HG02870 (cell line): Measurements from ENCODE around the gene PCBP3.
"Not testable (repeated sequence)": the region's sequence is repeated elsewhere in the genome, so short reads cannot be mapped to it uniquely, and the experiment has no call there.

Source experiments
- ATAC-seq: cut with Tn5 transposase; IDR thresholded peaks from one replicate; pipeline ENCODE4 v1.9.1; 2021; ENCODE audit warnings: mild to moderate bottlenecking, moderate library complexity; ENCODE audit not compliant: unreplicated experiment

PCBP3 gene

DNA sequence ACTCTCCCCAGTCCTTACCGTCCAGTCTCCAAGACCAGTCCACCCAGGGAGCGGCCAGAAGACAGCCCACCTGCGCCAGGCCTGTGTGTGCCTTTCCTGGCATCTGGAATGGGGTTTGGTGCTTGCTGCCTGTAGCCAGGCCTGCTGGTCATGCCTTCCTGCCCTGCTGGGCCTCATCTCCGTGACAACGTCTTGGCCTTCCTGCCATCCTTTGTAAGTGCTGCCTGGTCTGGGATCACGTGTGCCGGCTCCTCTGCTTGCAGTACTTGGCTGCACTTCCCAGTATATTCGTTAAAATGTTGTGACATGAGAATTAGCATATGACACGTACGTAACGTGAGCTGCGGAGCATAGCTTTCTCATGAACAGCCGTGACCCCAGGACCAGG lies 192.7 kb downstream of the PCBP3 start:
- no peak for ATAC-seq

DNA sequence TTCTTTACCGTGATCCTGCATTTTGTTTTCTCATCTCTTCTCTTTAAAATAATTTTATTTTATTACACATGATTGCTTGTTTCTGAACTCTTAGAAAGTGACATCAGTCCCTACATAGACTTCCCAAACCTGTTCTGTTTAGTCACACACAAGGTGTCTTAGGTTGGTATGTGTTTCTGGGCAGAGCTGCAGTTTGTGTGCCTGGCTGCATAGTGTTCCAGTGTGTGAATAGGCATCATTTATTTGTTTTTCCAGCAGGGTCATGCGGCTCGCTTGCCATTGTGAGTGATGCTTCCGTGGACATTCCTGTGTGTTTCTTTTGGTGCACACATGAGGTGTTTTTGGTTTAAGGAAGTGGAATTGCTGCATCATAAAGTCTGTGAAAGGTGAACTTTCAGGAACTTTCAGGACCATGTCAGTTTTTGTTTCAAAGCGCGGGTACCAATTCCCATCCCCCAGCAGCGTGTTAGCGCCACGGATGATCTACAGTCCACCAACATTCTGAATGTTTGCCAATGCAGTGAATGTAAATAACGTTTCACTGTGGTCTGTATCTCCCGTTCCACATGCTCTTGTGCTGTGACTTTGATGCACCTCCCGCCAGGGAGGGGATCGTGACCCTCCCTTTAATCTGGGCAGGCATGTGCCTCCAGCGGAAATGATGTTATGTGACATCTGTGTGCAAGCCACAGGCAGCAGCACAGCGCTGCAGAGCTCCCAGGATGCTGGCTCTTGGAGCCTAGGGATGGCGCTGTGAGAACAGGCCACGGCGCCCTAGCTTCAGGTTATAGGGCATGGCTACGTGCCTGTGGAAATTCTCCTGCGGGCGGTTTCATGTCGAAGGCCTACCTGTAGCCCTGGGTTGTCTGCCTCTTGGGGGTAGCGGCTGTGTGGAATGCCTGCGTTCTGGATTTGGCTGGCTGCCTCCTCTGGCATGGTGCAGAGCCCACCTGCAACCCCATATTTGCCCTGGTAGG lies 193.5 kb downstream of the PCBP3 start:
- ATAC-seq = no peak

DNA sequence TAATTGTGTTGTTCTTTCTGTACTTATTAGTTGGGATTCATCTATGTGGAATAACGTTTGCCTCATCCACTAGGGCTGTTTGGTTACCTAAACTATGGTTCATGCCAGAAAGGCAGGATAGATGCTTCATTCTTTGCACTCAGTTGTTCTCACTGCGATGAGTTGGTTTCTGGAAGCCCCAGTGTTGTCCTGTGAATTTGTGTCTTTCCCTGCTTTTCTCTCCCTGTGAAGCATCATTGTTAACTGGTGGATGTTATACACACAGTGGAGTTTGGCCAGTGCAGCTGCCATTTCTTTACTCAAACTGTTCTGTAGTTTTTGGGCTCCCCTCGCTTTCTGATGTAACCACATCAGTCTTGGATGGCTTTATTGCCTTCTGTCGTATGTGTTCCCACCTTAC lies 194.4 kb downstream of the PCBP3 start:
- no peak for ATAC-seq

GRCh38 chr21:45838634-45839033 lies 195.1 kb downstream of the PCBP3 start:
- no peak for ATAC-seq

GRCh38 chr21:45839274-45839673 lies 195.7 kb downstream of the PCBP3 start:
- ATAC-seq = no peak

GRCh38 chr21:45841033-45841432 lies 197.5 kb downstream of the PCBP3 start:
- no peak for ATAC-seq

- ATAC-seq = no peak
Measured at GRCh38 chr21:45843426-45843825, 199.9 kb downstream of the PCBP3 start.

GRCh38 chr21:45844181-45844580 lies 200.7 kb downstream of the PCBP3 start:
- no peak for ATAC-seq

DNA sequence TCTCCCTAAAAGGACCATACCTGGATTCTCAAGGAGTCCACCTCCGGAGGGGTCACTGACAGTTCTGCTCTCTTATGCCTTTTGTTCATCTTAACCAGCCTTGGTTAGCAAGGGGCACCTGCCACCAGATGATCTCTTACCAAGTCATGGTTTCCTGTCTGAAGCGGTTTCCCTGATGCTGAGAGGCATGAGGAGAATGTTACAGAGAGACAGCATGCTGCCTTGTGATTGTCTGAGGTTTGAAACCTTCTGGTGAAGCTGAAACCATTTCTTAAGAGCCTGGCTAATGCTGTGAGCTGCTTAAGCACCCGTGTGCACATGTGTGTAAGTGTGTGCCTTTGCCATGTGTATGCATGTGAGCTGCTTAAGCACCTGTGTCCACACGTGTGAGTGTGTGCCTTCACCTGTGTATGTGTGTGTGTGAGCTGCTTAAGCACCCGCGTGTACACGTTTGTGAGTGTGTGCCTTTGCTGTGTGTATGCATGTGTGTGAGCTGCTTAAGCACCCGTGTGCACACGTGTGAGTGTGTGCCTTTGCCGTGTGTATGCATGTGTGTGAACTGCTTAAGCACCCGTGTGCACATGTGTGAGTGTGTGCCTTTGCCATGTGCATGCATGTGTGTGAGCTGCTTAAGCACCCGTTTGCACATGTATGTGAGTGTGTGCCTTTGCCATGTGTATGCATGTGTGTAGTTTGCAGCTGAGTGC lies 201.7 kb downstream of the PCBP3 start:
- no peak for ATAC-seq

DNA sequence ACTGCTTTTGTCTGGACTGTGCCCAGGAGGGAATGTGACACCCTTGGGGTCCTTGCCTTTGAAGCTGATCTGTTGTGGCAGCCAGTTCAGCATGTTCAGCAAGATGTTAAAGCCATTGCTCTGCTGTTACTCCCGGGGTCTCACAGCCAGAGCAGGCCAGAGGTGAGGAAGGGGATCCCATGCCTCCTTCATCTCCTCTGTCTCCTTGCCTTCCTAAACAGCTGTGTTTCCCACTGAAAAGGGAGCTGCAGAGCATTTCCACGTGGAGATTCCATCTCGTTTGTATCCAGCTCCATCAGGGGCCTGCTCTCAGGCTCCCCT lies 202.2 kb downstream of the PCBP3 start:
- no peak for ATAC-seq

DNA sequence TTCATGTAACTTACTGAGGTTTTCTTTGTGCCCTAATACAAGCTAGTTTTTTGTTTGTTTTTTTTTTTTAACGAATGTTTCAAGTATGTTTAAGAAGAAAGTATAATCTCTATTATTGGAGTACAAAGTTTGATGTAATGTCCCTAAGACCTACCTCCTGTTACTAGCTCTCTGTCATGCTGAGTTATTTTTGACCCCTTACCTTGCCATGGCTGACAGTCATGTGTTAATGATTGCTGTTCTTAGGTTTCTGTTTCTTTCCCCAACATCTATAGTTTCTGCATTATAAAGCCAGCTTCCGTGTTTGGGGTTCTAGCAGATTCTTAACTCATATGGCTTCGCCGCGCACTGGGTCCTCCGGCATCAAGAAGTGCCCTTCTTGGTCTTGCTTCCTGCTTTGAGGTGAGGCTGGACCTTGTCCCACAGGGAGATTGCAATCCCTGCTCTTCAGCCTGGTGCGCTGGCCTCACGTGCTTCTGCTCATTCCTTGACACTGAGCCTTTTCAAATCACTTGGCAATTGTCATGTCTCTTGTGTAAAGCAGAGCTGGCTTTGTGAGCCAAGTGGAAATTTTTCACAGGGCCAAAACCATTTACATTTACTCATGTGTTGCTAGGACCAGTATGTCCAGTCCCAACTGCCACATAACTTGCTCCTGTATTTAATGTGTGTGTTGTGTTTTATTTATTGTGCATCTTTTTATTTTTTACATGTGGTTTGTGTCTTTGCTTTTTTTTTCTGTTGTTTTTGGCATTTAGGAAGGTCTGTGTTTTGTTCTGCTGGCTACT lies 203.0 kb downstream of the PCBP3 start:
- no peak for ATAC-seq

GRCh38 chr21:45847870-45848269 lies 204.3 kb downstream of the PCBP3 start:
- no peak for ATAC-seq

DNA sequence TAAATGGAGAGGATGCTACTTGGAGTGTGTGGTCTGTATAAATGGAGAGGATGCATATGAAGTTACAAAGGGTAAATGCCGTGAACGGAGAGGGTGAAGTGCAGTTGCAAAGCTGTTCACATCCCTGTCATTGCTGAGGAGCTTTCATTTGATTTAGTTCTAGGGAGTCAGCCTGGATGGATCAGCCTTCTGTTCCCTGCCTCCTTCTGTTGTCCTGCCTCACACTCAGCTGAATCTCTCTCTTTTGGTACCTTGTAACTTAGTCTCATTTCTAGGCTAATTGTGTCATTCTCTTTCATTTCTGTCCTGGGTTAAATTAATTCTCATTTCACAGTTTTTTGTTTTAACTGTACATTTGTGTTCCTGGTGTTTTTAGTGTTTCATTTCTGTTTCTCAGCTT lies 204.8 kb downstream of the PCBP3 start:
- no peak for ATAC-seq

GRCh38 chr21:45848805-45849204 lies 205.3 kb downstream of the PCBP3 start:
- no peak for ATAC-seq

GRCh38 chr21:45849651-45850050 lies 206.1 kb downstream of the PCBP3 start:
- ATAC-seq = no peak

DNA sequence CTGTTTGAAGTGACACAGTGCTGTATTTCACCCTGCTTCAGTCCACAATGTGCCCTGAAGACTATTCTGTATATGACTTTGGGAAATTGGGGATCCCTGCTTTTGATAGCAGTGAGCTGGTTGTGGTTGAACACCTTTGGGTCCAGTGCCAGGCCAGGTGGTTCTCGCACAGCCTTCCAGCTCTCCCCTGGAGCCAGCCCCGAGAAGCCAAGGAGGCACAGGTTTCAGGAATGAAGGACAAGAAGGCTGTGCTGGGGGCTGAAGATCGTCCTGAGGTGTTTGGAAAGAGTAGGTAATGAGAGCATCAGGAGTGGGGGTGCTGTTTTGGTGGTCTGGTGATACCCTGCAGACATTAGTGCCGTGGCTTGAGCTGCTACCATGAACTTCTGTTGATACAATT lies 206.7 kb downstream of the PCBP3 start:
- ATAC-seq = no peak

GRCh38 chr21:45852386-45852785 lies 208.9 kb downstream of the PCBP3 start:
- ATAC-seq = not testable (repeated sequence)

DNA sequence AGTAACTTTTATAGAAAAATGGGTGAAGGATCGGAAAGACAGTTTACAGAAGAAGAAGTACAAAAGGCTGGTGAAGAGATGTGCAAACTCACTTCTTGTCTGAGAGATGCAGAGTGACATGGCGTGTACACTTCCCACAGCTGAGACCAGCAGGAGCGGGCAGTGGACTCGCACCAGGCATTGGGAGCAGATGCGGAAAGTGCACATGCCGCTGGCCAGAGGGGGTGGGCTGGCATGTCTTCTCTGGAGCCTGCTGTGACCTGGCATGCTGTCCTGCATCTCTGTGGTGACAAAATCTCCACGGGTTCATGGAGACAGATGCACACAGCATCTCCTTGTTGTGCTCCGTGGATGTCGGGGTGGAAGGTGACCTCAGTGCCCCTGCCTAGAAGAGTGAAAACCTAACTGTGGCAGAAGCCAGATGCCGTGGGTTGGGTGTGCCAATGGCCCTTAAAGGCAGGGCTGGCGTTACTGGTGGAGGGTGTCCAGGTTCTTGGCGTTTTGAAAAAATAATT lies 209.4 kb downstream of the PCBP3 start:
- ATAC-seq = no peak

- ATAC-seq = no peak
Measured at GRCh38 chr21:45853703-45854342, 210.3 kb downstream of the PCBP3 start.

GRCh38 chr21:45854690-45855247 lies 211.2 kb downstream of the PCBP3 start:
- no peak for ATAC-seq
